Neural cell (in vitro differentiated cells): ENCODE measurements around the gene ZDHHC12. TPM values are rescaled to one million over a fixed set of nuclear protein-coding genes. Genes with fewer than 3 reads are reported as not detected.

Experiments used
- H2AFZ ChIP-seq: fragments of 200-600, 300-800 bp; sonication (generic), shearing (Covaris generic); 2 replicates; pipeline ENCODE4 v1.6.0; 2014; ENCODE audit warnings: low read depth, mild to moderate bottlenecking, antibody characterized with exemption, low read length, moderate library complexity
- H3F3A ChIP-seq: fragments of 200-600 bp; shearing (Covaris generic); 2 replicates; pipeline ENCODE4 v1.6.1; 2016; ENCODE audit warnings: mild to moderate bottlenecking, moderate library complexity, mixed read lengths, antibody characterized with exemption, low read length; ENCODE audit not compliant: insufficient read depth, poor library complexity, severe bottlenecking
- H3K27ac ChIP-seq: fragments of 200-600, 300-800 bp; sonication (generic), shearing (Covaris generic); 2 replicates; pipeline ENCODE4 v1.5.1; 2014; ENCODE audit warnings: mild to moderate bottlenecking, low read length, moderate library complexity
- H3K27me3 ChIP-seq: fragments of 300-800, 200-600 bp; sonication (generic), shearing (Covaris generic); 2 replicates; pipeline ENCODE4 v1.6.0; 2014; ENCODE audit warnings: mild to moderate bottlenecking, low read depth, low read length, moderate library complexity; ENCODE audit not compliant: insufficient read depth
- H3K36me3 ChIP-seq: fragments of 300-800, 200-600 bp; sonication (generic), shearing (Covaris generic); 2 replicates; pipeline ENCODE4 v1.5.1; 2014; ENCODE audit warnings: mild to moderate bottlenecking, antibody characterized with exemption, low read length, moderate library complexity; ENCODE audit not compliant: insufficient read depth
- H3K4me2 ChIP-seq: fragments of 300-800, 200-600 bp; sonication (generic), shearing (Covaris generic); 2 replicates; pipeline ENCODE4 v1.6.0; 2014; ENCODE audit warnings: mild to moderate bottlenecking, low read length
- H3K4me3 ChIP-seq: fragments of 300-800, 200-600 bp; sonication (generic), shearing (Covaris generic); 2 replicates; pipeline ENCODE4 v1.5.1; 2014; ENCODE audit warnings: mild to moderate bottlenecking, low read length, moderate library complexity
- H3K79me2 ChIP-seq: fragments of 200-600 bp; shearing (Covaris generic); replicated peaks from 2 replicates; pipeline ENCODE4 v1.6.0; 2014; ENCODE audit warnings: mild to moderate bottlenecking, low read length, moderate library complexity; ENCODE audit not compliant: insufficient read depth
- H3K9ac ChIP-seq: fragments of 300-800, 200-600 bp; sonication (generic), shearing (Covaris generic); 2 replicates; pipeline ENCODE4 v1.6.1; 2016; ENCODE audit warnings: mild to moderate bottlenecking, low read length, mixed read lengths
- H3K9me2 ChIP-seq: fragments of 200-600 bp; shearing (Covaris generic); 2 replicates; pipeline ENCODE4 v1.6.1; 2016; ENCODE audit warnings: mild to moderate bottlenecking, low read length, mixed read lengths; ENCODE audit not compliant: insufficient read depth
- H3K9me3 ChIP-seq: fragments of 200-600, 300-800 bp; sonication (generic), shearing (Covaris generic); 2 replicates; pipeline ENCODE4 v1.6.1; 2016; ENCODE audit warnings: mild to moderate bottlenecking, mixed run types, low read length, moderate library complexity, mixed read lengths
- H4K20me1 ChIP-seq: fragments of 200-600 bp; shearing (Covaris generic); 2 replicates; pipeline ENCODE4 v1.6.1; 2016; ENCODE audit warnings: mild to moderate bottlenecking, mixed run types; ENCODE audit not compliant: insufficient read depth
- CTCF ChIP-seq: fragments of 450-650 bp; IDR thresholded peaks from 2 replicates; pipeline ENCODE4 v1.5.1; 2014; ENCODE audit warnings: antibody characterized with exemption, mild to moderate bottlenecking, moderate library complexity; ENCODE audit not compliant: poor library complexity, severe bottlenecking
- EP300 ChIP-seq: fragments of 450-650 bp; conservative IDR thresholded peaks from 2 replicates; pipeline ENCODE4 v1.6.1; 2014; ENCODE audit warnings: antibody characterized with exemption, mild to moderate bottlenecking, moderate library complexity; ENCODE audit not compliant: poor library complexity, severe bottlenecking
- EZH2 ChIP-seq: fragments of 200-600, 300-800 bp; shearing (Covaris generic), sonication (generic); IDR thresholded peaks from 2 replicates; pipeline ENCODE4 v1.6.1; 2014; ENCODE audit warnings: antibody characterized with exemption, low read length, borderline replicate concordance, mild to moderate bottlenecking; ENCODE audit not compliant: insufficient read depth, poor library complexity, severe bottlenecking
- MXI1 ChIP-seq: fragments of 450-650 bp; conservative IDR thresholded peaks from 2 replicates; pipeline ENCODE4 v1.6.1; 2014; ENCODE audit warnings: antibody characterized with exemption, mild to moderate bottlenecking; ENCODE audit not compliant: poor library complexity, severe bottlenecking
- POLR2AphosphoS5 ChIP-seq: IDR thresholded peaks from 2 replicates; pipeline ENCODE4 v1.6.1; 2012
- RAD21 ChIP-seq: fragments of 450-650 bp; conservative IDR thresholded peaks from 2 replicates; pipeline ENCODE4 v1.6.1; 2014; ENCODE audit warnings: antibody characterized with exemption, mild to moderate bottlenecking, moderate library complexity
- REST ChIP-seq: IDR thresholded peaks from 2 replicates; pipeline ENCODE4 v1.6.1; 2012; ENCODE audit warnings: borderline replicate concordance
- SMC3 ChIP-seq: fragments of 450-650 bp; conservative IDR thresholded peaks from 2 replicates; pipeline ENCODE4 v1.6.1; 2014; ENCODE audit warnings: antibody characterized with exemption, mild to moderate bottlenecking, moderate library complexity; ENCODE audit not compliant: poor library complexity
- TAF1 ChIP-seq: IDR thresholded peaks from 2 replicates; pipeline ENCODE4 v1.6.1; 2012; ENCODE audit warnings: low read depth
- polyA plus RNA-seq: library from polyadenylated mRNA; depleted of rRNA; stranded (reverse); fragments of >200 nt; gene quantifications from 2 replicates; pipeline ENCODE4 v1.2.3, GENCODE V29; 2014

ZDHHC12 gene
- polyA plus RNA-seq, 1 donor from 2014 or later, result 0.09 TPM

- Histone ChIP-seq H3K9me3 (no peaks in the 10 kb centered on the region), H3K36me3 (no peaks in the 10 kb centered on the region), H4K20me1 (no peaks in the 10 kb centered on the region), H3K27me3 (no peaks in the 10 kb centered on the region), H3K4me3 (no peak overlapping the region), H2AFZ (no peak overlapping the region), H3F3A (no peaks in the 10 kb centered on the region), H3K27ac (no peak overlapping the region), H3K79me2 (no peaks in the 10 kb centered on the region), H3K9ac (no peak overlapping the region), H3K4me2 (no peak overlapping the region), H3K9me2 (no peaks in the 10 kb centered on the region)
- peak; percentile 70 for TF ChIP-seq SMC3
- peak; percentile 72 for TF ChIP-seq CTCF
- peak; percentile 60 for TF ChIP-seq RAD21
- TF ChIP-seq EP300, result no peak
These were observed 9.3 kb upstream of the ZDHHC12 start for GRCh38 chr9:128733256-128733655.

GRCh38 chr9:128732576-128732975 lies 8.6 kb upstream of the ZDHHC12 start:
- Histone ChIP-seq H3F3A (no peaks in the 10 kb centered on the region), H3K9me2 (no peaks in the 10 kb centered on the region), H3K27me3 (no peaks in the 10 kb centered on the region), H3K9me3 (no peaks in the 10 kb centered on the region), H2AFZ (no peak overlapping the region), H3K27ac (no peak overlapping the region), H3K4me2 (no peak overlapping the region), H4K20me1 (no peaks in the 10 kb centered on the region), H3K36me3 (no peaks in the 10 kb centered on the region), H3K9ac (no peak overlapping the region), H3K79me2 (no peaks in the 10 kb centered on the region), H3K4me3 (no peak overlapping the region)
- no peak for TF ChIP-seq EZH2
- no peak for TF ChIP-seq TAF1
- no peak for TF ChIP-seq MXI1
- TF ChIP-seq POLR2AphosphoS5, result no peak
- TF ChIP-seq RAD21, result no peak
- TF ChIP-seq EP300, result no peak

- H3K27ac ChIP-seq, result no peak overlapping the region
- no peak overlapping the region for H3K4me2 ChIP-seq
- H3K79me2 ChIP-seq, result no peaks in the 10 kb centered on the region
- H3K9me3 ChIP-seq, result no peaks in the 10 kb centered on the region
- no peak overlapping the region for H2AFZ ChIP-seq
- H3K27me3 ChIP-seq, result no peaks in the 10 kb centered on the region
- H4K20me1 ChIP-seq, result no peaks in the 10 kb centered on the region
- no peaks in the 10 kb centered on the region for H3K9me2 ChIP-seq
- H3K36me3 ChIP-seq, result no peaks in the 10 kb centered on the region
- no peak overlapping the region for H3K9ac ChIP-seq
- H3F3A ChIP-seq, result no peaks in the 10 kb centered on the region
- TF ChIP-seq EZH2 (no peak), TAF1 (no peak), MXI1 (no peak), REST (no peak), EP300 (no peak), SMC3 (no peak), RAD21 (no peak)
- H3K4me3 ChIP-seq, result no peak overlapping the region
These were observed 7.8 kb upstream of the ZDHHC12 start for GRCh38 chr9:128731691-128732090.
